HG02678 (cell line): ENCODE results near the gene SMG9.
"Not testable (repeated sequence)": the region's sequence is repeated elsewhere in the genome, so short reads cannot be mapped to it uniquely, and the experiment has no call there.

Source experiments
- ATAC-seq: cut with Tn5 transposase; IDR thresholded peaks from one replicate; pipeline ENCODE4 v1.9.1; 2021; ENCODE audit warnings: mild to moderate bottlenecking, moderate library complexity; ENCODE audit not compliant: unreplicated experiment

The SMG9 gene

GRCh38 chr19:43695985-43696704, 58.6 kb downstream of the SMG9 start:
- ATAC-seq: no peak

GRCh38 chr19:43694553-43694952, 60.2 kb downstream of the SMG9 start:
- no peak for ATAC-seq

GRCh38 chr19:43692877-43693276, 61.9 kb downstream of the SMG9 start:
- ATAC-seq: no peak

- no peak for ATAC-seq
Observed at GRCh38 chr19:43692385-43692784, 62.4 kb downstream of the SMG9 start.

GRCh38 chr19:43691755-43692154, 63.0 kb downstream of the SMG9 start:
- ATAC-seq: no peak

- ATAC-seq: no peak
Observed at GRCh38 chr19:43690890-43691289, 63.9 kb downstream of the SMG9 start.

GRCh38 chr19:43690444-43690843, 64.3 kb downstream of the SMG9 start:
- ATAC-seq: no peak

GRCh38 chr19:43688059-43688701, 66.6 kb downstream of the SMG9 start:
- no peak for ATAC-seq

- ATAC-seq: no peak
Observed at GRCh38 chr19:43687660-43687997, 67.1 kb downstream of the SMG9 start.

- no peak for ATAC-seq
Observed at GRCh38 chr19:43684326-43684725, 70.4 kb downstream of the SMG9 start.

GRCh38 chr19:43683905-43684304, 70.9 kb downstream of the SMG9 start:
- ATAC-seq: no peak

GRCh38 chr19:43682824-43683661, 71.7 kb downstream of the SMG9 start:
- no peak for ATAC-seq

- ATAC-seq: not testable (repeated sequence)
Observed at GRCh38 chr19:43682269-43682668, 72.5 kb downstream of the SMG9 start.

- no peak for ATAC-seq
Observed at GRCh38 chr19:43681821-43682220, 72.9 kb downstream of the SMG9 start.

- ATAC-seq: no peak
Observed at GRCh38 chr19:43678512-43679261, 76.1 kb downstream of the SMG9 start.
